Activated gamma-delta T cell treated with Interleukin-2 at 50 U/mL for 16 hours (primary cell): ENCODE results near the gene TBL3.

ENCODE experiments used
- DNase-seq: peaks from one replicate; pipeline ENCODE4 v3.0.0-alpha.2; 2020

TBL3 gene

DNA sequence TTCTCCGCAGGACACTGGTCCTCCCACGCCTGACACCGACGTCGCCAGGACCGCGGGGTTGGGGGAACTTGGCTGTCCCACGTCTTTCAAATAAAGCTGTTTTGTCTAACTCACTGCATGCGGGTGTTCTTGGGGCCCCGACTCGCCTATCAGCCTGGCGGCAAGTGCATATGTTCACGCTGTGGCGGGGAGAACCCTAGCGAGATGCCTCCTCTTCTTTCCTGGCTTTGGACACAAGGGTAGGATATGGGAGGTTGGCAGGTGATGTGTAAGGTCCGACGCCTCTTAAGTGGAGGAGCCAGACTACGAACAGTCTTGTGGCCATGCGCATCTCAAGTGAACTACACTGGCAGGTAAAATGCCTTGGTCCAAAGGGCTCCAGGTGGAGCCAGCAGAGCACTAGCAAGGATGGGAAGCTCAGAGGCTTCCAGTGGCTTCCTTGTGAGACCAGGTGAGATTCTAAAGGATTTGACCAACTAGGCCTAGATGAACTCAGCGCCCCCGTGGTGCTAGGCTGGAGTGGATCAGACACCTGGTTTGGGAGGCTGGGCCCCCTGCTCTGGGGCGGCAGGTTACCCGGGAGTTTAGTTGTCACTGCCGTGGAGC is 6.4 kb upstream of the TBL3 start:
- DNase-seq: no peak

GRCh38 chr16:1966460-1966859 is 5.4 kb upstream of the TBL3 start, which contains the start of gene RNF151:
Gene RNF151 (plus strand): TSS chr16:1966856. CDS start chr16:1966882, 26 bp downstream.
- no peak for DNase-seq

DNA sequence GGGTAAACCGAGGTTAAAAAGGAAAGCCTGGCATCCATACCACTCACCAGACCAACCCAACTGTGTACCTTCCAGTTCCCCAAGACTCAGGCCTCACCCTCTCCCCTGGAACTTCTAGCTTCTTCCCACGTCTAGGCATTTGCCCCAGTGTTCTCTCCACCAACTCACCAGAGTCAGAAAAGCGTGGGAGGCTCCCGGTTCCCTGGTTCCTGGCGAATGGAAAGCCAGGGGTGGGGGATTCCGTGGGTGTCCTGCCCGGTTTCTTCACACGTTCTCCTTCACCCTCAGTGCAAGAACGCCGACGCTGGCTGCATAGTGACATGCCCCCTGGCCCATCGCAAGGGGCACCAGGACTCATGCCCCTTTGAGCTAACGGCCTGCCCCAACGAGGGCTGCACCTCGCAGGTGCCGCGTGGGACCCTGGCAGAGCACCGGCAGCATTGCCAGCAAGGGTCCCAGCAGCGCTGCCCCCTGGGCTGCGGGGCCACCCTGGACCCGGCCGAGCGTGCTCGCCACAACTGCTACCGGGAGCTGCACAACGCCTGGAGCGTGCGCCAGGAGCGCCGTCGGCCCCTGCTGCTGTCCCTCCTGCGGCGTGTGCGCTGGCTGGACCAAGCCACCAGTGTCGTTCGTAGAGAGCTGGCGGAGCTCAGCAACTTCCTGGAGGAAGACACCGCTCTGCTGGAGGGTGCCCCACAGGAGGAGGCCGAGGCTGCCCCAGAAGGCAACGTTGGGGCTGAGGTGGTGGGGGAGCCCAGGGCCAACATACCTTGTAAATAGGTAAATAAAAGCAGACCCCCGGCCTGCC is 3.5 kb upstream of the TBL3 start:
- DNase-seq: no peak

DNA sequence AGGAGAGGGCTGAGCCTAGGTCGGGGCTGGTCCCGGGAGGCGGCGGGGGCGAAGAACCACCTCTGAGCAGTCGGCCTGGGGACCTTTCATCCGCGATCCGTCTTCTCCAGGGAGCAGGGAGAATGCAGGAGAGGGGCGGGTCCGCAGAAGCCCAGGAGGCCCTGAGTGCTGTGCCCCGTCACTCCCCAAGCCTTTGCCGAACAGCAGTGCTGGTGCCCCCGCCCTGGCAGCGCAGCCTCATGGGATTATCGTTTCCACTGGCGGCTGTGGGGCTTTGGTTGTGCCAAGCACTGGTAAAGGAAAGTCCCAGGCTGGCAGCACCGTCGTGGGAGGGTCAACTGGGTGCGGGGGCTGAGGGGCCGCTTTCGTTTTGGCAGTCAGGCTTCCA is 631 bp downstream of the TBL3 start:
- DNase-seq: no peak

GRCh38 chr16:1973461-1974156 is 1.8 kb downstream of the TBL3 start:
- DNase-seq: no peak

DNA sequence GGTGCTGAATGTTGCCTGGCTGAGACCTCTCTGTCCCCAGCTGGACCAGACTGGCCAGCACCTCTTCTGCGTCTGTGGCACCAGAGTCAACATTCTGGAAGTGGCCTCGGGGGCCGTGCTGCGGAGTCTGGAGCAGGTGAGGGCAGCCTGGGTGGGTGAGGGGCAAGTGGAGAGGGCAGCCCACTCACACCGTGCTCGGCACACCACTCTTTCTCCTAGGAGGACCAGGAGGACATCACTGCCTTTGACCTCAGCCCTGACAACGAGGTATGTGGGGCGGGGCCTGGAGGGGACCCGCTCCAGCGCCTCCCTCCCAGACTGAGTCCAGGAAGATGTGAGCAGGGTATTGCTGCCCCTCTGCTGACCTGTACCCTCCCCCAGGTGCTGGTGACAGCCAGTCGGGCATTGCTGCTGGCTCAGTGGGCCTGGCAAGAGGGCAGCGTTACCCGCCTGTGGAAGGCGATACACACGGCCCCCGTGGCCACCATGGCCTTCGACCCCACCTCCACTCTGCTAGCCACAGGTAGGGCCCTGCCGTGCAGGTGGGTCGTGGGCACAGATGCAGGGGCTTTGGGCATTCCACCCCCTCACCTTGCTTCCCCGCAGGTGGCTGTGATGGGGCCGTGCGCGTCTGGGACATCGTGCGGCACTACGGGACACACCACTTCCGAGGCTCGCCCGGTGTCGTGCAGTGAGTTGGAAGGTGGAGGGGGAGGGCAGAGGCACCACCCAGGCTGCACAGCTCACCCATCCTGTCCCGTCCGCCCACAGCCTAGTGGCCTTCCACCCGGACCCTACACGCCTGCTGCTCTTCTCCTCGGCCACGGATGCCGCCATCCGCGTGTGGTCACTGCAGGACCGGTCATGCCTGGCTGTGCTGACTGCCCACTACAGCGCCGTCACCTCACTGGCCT is 2.6 kb downstream of the TBL3 start:
- no peak for DNase-seq

DNA sequence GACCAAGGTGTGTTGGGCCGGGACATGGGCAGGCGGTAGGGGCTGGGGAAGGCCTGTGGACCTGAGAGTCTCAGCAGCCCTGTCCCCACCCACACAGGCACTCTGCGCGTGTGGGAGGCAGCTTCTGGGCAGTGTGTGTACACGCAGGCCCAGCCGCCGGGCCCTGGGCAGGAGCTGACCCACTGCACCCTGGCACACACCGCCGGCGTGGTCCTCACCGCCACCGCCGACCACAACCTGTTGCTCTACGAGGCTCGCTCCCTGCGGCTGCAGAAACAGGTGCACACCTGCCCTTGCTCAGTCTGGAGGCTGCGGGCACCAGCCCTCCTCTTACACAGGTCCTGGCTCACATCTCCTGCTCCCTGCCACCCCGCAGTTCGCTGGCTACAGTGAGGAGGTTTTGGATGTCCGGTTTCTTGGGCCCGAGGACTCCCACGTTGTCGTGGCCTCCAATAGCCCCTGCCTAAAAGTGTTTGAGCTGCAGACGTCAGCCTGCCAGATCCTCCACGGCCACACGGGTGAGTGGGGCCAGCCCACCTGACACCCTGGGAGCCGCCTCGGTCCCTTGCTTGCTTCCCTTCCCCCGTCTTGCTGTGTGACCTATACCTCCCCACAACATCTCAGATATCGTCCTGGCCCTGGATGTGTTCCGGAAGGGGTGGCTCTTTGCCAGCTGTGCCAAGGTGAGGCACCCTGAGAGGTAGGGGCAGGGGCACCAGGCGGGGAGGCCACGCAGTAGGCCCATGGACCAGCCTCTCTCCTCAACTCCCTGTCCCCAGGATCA is 3.8 kb downstream of the TBL3 start:
- DNase-seq: no peak

DNA sequence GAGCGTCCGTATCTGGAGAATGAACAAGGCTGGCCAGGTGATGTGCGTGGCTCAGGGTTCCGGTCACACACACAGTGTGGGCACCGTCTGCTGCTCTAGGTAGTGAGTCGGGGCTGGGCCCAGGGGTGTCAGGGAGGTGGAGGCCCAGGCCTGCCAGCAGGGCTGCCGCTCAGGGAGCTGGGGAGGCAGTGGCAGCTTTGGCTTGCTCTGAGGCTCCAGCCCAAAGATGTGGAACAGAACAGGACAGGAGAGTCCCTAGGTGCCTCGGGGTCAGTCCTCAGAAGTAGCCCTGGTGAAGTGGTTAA is 4.3 kb downstream of the TBL3 start:
- no peak for DNase-seq

DNA sequence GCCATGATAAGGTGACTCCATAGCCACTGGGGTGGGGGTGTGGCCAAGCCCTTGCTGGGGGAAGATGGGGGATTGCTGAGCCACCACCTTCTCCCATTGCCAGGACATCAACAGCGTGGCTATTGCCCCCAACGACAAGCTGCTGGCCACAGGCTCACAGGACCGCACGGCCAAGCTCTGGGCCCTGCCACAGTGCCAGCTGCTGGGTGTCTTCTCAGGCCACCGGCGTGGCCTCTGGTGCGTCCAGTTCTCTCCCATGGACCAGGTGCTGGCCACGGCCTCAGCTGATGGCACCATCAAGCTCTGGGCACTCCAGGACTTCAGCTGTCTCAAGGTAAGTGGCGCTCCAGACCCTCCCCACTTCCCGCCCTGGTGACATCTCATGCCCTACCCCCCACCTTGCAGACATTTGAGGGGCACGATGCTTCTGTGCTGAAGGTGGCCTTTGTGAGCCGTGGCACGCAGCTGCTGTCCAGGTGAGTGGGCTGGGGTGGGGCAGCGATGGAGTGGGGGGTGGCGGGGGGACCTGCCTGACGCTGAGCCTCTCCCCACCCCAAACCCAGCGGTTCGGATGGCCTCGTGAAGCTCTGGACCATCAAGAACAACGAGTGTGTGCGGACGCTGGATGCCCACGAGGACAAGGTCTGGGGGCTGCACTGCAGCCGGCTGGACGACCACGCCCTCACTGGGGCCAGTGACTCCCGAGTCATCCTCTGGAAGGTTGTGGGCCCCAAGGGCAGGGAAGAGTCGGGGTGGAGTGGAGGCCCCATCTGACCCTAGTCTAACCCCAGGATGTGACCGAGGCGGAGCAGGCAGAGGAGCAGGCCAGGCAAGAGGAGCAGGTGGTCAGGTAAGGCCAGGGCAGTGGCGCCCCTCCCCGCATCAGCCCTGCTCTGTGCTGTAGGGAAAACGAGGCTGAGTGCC is 5.4 kb downstream of the TBL3 start:
- DNase-seq: no peak

GRCh38 chr16:1977875-1978268 is 6.0 kb downstream of the TBL3 start:
- DNase-seq: no peak

GRCh38 chr16:1978476-1979120 is 6.7 kb downstream of the TBL3 start:
- no peak for DNase-seq

DNA sequence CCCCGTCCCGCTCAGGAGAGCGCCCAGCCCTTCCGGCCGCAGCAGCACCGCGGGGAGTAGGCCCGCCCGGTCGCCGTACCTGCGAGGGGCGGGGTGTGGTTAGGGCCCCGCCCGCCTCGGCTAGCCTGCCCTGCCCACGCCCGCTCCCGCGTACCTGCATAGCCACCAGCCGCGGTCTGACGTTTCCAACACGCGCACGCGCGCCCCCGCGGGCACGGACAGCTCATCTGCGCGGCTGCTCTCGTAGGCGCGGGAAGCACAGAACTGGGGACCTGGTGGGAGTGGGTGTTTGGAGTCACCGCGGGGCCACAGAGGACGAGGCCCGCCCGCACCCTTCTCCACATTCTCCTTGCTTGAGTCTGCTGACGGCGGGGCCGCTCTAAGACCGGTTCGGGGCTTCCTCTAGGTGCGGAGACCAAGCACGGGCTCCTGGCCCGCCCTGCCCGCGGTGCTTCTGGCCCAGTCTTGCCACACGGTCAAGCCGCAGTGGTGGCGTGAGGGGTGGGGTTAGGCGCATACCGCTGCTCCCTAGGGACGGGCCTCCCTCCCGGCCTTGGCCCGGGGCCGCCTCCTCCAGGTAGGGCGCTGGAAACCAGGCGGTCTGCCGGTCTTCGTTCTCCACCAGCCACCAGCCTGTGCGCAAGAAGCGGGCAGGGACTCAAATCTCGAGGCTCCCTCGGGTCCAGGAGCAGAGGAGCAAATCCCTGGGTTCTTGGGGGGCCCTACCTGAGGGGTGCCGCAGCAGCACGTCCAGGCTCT is 7.6 kb downstream of the TBL3 start:
- DNase-seq: no peak

DNA sequence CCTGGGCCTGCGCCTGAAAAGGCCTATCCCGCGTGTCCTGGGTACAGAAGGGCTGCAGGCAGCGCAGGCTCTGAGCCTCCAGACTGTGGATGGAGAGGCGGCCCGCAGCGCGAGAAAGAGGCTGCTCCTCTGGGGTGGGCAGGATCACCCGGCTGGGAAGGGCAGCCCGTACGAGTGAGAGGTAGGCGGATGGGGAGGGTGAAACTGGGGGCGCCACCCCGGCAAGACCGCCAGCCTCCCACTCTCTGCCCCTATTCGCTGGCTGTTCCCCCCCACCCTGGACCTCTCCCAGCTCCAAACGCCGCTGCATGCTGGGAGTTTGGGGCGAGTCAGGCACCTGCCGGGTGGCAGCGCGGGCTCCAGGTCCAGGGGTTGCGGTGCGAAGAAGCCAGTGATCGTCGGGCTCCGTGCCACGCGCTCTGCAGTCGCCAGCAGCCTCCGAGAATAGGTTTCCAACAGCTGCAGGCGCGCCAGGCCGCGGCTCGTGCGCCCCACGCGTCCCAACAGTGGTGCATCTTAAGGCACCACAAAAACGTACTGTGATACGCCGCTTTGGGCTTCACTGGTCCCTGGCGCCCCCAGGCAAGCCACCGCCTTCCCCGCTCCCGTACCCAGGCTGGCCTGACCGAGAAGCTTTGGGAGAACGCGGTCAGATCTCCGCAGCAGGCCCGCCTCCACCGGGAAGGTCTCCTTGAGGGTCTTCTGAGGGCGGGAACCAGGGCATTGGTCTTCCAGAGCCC is 8.3 kb downstream of the TBL3 start:
- no peak for DNase-seq

DNA sequence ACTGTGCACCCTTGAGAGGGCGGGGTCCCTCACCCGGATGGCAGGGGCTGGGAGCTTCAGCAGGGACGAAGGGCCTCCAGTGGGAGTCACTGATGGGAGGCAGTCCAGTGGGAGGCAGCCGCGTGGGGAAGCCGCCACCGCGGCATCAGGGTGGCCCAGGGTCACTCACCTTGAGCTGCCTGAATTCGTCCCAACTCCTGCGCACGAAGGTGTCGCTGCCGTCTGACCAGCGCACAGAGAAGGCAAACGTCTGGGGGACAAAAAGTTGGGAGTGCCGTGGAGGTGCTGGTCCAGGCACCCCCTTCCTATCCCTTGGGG is 8.9 kb downstream of the TBL3 start:
- DNase-seq: no peak

DNA sequence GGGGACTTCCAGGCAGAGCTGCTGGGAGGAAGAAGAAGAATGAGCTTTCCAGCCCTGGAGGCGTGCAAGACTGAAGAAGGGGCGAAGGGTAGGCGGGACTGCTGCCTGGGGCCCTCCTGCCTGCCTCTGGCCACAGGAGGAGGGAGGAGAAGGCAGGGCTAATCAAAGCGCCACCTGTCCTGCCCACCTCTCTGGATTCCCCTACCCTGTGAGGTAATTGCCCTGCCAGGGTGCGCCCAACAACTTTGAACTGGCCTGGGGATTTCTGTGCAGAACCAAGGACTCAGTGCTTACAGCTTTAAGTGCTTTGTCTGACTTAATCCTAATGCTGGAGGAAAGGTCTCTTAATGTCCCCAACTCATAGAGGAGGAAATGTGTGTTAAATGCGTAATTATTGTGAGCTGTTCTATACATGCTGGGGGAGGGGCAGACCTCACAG is 9.6 kb downstream of the TBL3 start, which contains the start of gene NOXO1:
Gene NOXO1 (minus strand): TSS at position 72 of the 439 bp plus-strand sequence. CDS start 290 bp downstream, outside the sequence.
- no peak for DNase-seq

- no peak for DNase-seq
These were observed 10.2 kb downstream of the TBL3 start for GRCh38 chr16:1982013-1982433.

DNA sequence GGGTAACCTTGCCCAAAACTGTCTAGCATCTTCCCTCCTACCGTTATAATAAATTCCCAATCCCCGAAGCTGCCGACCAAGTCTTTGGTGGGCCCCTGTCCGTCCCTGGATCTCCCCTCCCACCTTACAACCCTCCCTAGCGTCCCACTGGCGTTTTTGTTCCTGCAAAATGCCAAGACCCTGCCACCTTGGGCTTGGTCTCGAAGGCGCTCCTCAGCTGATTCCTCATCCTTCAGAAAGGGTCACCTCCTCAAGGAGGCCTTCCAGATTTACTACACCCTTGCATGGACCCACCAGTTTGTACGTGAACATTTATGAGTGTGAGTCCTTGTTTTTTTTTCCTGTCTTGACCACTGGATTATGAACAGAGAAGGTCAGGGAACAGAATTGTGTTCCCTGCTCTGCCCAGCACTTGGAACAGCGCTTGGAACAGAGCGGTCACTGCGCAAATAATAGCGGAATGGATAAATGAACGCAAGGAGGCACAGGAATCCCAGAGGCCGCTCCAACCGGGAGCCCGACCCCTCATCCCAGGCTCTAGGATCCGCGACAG is 11.2 kb downstream of the TBL3 start:
- DNase-seq: no peak

GRCh38 chr16:1983544-1984346 is 11.9 kb downstream of the TBL3 start, which contains the start of gene GFER:
Gene GFER (plus strand): TSS chr16:1984193. CDS start chr16:1984219, 26 bp downstream.
- DNase-seq: peak; percentile 49
